ENCODE results near the gene CDC73.

The CDC73 gene

GRCh38 chr1:193104907-193105820, 16.7 kb upstream of the CDC73 start, which contains the start of gene GLRX2:
TSS of gene GLRX2 (minus strand) at chr1:193105414. CDS start at chr1:193105382, 32 bp downstream.
- in situ Hi-C loops (cut with MboI; ENCODE audit: low pct_unique_long_range_greater_than_20kb, low sequenced_read_pairs, unreplicated experiment) = no loop called here
- peak; percentile 95 for DNase-seq (ENCODE audit: low spot score)
- TF ChIP-seq CTCF (IDR thresholded peaks at IDR 0.05; ENCODE audit: extremely low read depth, insufficient read depth, missing control alignments) = peak; percentile 18

GRCh38 chr1:193105821-193106177, 16.0 kb upstream of the CDC73 start:
- no peak for DNase-seq (ENCODE audit: low spot score)
- in situ Hi-C loops (cut with MboI; ENCODE audit: low pct_unique_long_range_greater_than_20kb, low sequenced_read_pairs, unreplicated experiment) = no loop called here
- TF ChIP-seq CTCF (IDR thresholded peaks at IDR 0.05; ENCODE audit: extremely low read depth, insufficient read depth, missing control alignments) = no peak

- no peak for DNase-seq (ENCODE audit: low spot score)
- TF ChIP-seq CTCF (IDR thresholded peaks at IDR 0.05; ENCODE audit: extremely low read depth, insufficient read depth, missing control alignments) = no peak
- in situ Hi-C loops (cut with MboI; ENCODE audit: low pct_unique_long_range_greater_than_20kb, low sequenced_read_pairs, unreplicated experiment) = no loop called here
These were observed 13.4 kb upstream of the CDC73 start for GRCh38 chr1:193108471-193108870.

GRCh38 chr1:193109619-193110018, 12.2 kb upstream of the CDC73 start:
- DNase-seq (ENCODE audit: low spot score) = no peak
- in situ Hi-C loops (cut with MboI; ENCODE audit: low pct_unique_long_range_greater_than_20kb, low sequenced_read_pairs, unreplicated experiment) = no loop called here
- TF ChIP-seq CTCF (IDR thresholded peaks at IDR 0.05; ENCODE audit: extremely low read depth, insufficient read depth, missing control alignments) = no peak

- no peak for DNase-seq (ENCODE audit: low spot score)
- in situ Hi-C loops (cut with MboI; ENCODE audit: low pct_unique_long_range_greater_than_20kb, low sequenced_read_pairs, unreplicated experiment) = no loop called here
- TF ChIP-seq CTCF (IDR thresholded peaks at IDR 0.05; ENCODE audit: extremely low read depth, insufficient read depth, missing control alignments) = no peak
These were observed 11.6 kb upstream of the CDC73 start for GRCh38 chr1:193110246-193110645.

- in situ Hi-C loops (cut with MboI; ENCODE audit: low pct_unique_long_range_greater_than_20kb, low sequenced_read_pairs, unreplicated experiment) = no loop called here
- TF ChIP-seq CTCF (IDR thresholded peaks at IDR 0.05; ENCODE audit: extremely low read depth, insufficient read depth, missing control alignments) = no peak
- no peak for DNase-seq (ENCODE audit: low spot score)
These were observed 11.0 kb upstream of the CDC73 start for GRCh38 chr1:193110864-193111263.
